Measurements from ENCODE around the gene EIF3K. TPM values are rescaled to one million over a fixed set of nuclear protein-coding genes. Genes with fewer than 3 reads are reported as not detected.

Gene EIF3K
- total RNA-seq, 4 donors from 2014 or later, result 326 to 534 (median 466) TPM

DNA sequence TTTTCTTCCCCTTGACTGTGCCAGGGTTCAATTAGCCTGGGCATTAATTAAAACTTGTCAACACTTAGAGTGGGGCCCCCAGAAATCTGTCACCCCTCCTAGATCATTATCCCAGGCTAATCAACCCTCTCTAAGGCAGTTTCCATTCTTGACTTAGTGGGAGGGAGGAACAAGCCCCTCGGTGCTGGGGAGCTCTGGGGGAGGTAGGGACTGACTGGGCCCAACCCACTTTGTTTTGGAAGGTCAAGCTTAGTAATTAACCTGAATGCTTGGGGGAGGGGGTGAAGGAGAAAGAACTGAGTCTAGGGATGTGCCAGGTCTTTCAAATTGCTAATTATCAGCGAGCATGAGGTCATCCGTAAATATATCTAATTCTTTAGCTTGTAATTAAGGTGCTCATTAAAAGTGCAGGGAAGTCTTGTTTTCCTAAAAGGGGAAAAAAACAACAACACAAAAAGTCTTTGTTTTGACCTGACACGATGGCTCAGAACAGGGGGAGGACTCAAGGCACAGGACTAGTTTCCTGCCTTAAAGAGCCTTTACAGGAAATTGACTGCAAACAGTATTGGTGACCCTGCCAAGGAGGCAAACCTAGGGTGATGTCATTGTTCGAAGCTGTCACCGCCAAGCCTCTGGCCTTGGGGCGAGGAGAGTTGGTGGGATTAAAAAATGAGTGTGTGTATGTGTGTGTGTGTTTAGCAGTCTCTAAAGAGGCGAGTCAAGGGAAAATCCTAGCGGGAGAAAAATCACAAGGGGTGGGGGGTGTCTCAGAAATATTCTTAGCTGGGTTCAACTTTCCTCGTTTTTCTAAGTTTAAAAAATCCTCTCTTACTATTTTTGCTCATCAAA lies 47.9 kb downstream of the EIF3K start:
- WGBS, 2 donors, result 16 to 23% methylated on average over 10 of the region's 10 CpGs
- Histone ChIP-seq H3K9me3 (no peaks in the 10 kb centered on the region), H3K4me1 (peaks cover 0 to 100% (median 89%) of the 10 kb centered on the region in 4 donors), H3K36me3 (no peaks in the 10 kb centered on the region), H3K27ac (peak overlapping the region; percentile 81 to 93 (median 87)), H3K4me3 (no peak overlapping the region), H3K27me3 (no peaks in the 10 kb centered on the region)
- DNase-seq (ENCODE audit: low spot score in 2 of 2), result no peak
- TF ChIP-seq POLR2A (IDR thresholded peaks at IDR 0.05) (no peak), EP300 (IDR thresholded peaks at IDR 0.05) (peak in 1 of 2 donors; percentile 51)
- TF ChIP-seq, protein P1, sequence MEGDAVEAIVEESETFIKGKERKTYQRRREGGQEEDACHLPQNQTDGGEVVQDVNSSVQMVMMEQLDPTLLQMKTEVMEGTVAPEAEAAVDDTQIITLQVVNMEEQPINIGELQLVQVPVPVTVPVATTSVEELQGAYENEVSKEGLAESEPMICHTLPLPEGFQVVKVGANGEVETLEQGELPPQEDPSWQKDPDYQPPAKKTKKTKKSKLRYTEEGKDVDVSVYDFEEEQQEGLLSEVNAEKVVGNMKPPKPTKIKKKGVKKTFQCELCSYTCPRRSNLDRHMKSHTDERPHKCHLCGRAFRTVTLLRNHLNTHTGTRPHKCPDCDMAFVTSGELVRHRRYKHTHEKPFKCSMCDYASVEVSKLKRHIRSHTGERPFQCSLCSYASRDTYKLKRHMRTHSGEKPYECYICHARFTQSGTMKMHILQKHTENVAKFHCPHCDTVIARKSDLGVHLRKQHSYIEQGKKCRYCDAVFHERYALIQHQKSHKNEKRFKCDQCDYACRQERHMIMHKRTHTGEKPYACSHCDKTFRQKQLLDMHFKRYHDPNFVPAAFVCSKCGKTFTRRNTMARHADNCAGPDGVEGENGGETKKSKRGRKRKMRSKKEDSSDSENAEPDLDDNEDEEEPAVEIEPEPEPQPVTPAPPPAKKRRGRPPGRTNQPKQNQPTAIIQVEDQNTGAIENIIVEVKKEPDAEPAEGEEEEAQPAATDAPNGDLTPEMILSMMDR (IDR thresholded peaks at IDR 0.05), result no peak

DNA sequence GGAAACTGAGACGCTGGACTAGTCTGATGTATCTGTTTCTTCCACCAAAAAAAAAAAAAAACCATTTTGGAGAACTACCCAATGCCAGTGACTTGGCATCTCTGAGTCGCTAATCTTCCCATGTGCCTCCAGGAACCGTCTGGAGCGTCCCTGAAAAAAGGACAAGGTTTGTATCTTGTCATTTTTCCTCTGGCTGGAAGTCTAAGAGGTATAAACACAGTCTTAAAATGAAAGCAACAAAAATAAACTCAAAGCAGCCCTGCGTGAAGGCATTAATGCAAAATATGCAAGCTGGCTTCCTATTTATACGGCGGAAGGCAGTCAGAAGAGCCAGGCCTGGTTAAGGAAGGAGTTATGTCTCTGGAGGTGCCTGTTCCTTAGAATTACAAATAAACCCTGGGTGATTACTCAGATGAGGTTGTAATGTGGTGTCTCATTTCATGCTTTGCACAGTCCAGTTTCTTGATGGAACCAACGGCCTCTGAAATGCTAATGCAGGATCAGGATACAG lies 48.7 kb downstream of the EIF3K start:
- peak overlapping the region; percentile 81 to 93 (median 87) for H3K27ac ChIP-seq
- no peaks in the 10 kb centered on the region for H3K27me3 ChIP-seq
- H3K36me3 ChIP-seq, result no peaks in the 10 kb centered on the region
- H3K4me3 ChIP-seq, result no peak overlapping the region
- peaks cover 0 to 98% (median 82%) of the 10 kb centered on the region in 4 donors for H3K4me1 ChIP-seq
- no peaks in the 10 kb centered on the region for H3K9me3 ChIP-seq
- no peak for TF ChIP-seq POLR2A (IDR thresholded peaks at IDR 0.05)
- no peak for TF ChIP-seq EP300 (IDR thresholded peaks at IDR 0.05)
- TF ChIP-seq, protein P1 (IDR thresholded peaks at IDR 0.05), result no peak
- no peak for DNase-seq (ENCODE audit: low spot score in 2 of 2)
- WGBS, 2 donors, result 27 to 34% methylated on average over 8 of the region's 8 CpGs

DNA sequence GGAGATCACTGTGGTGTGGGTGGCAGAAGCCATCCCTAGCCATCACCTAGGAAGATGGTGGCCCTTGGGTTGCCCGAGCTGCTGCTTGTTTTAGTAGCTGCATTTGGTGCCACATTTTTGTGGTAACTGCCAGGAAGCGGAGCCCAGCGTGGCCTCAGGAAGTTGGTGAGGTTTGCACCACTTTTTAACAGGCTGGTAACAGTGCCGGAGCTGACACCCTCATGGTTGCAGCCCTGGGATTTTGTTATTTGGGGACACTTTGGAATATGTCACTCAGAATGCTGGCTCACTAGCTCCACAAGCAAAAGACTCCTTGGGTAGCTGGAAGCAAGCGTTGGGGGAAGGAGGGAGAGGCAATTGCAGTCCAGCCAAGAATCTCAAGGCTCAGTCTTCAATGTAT lies 50.6 kb downstream of the EIF3K start:
- Histone ChIP-seq H3K9me3 (no peaks in the 10 kb centered on the region), H3K36me3 (no peaks in the 10 kb centered on the region), H3K4me1 (peaks cover 0 to 91% (median 76%) of the 10 kb centered on the region in 4 donors), H3K27ac (peak overlapping the region in 3 of 4 donors; percentile 62 to 93 (median 92)), H3K4me3 (no peak overlapping the region), H3K27me3 (no peaks in the 10 kb centered on the region)
- DNase-seq (ENCODE audit: low spot score in 2 of 2), result no peak
- WGBS, 2 donors, result 39 to 49% methylated on average over 5 of the region's 5 CpGs
- TF ChIP-seq POLR2A (IDR thresholded peaks at IDR 0.05) (no peak), EP300 (IDR thresholded peaks at IDR 0.05) (no peak)
- TF ChIP-seq, protein P1 (IDR thresholded peaks at IDR 0.05), result no peak

DNA sequence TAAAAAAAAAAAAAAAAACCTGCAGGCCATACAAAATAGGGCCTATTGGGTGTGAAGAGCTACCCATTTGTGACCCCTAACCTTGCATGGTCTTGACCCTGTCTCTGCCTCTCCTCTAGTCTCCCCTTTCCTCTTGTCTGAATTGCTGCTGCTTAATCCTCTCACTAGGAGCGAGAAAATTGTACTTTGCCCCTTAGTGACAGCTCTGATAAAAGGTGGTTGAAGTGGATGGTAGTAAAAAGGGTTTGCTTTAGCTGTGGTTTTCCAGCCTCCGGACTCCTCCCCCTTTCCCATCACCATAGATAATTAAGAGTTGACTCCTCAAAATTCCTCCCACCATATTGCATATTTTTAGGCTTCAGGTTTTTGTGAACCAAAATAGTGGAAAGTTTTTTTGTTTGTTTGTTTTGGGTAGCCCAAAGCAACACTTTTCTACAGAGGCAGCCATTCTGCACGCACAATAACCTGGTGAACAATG lies 52.0 kb downstream of the EIF3K start:
- TF ChIP-seq, protein P1 (IDR thresholded peaks at IDR 0.05), result no peak
- TF ChIP-seq EP300 (IDR thresholded peaks at IDR 0.05) (no peak), POLR2A (IDR thresholded peaks at IDR 0.05) (no peak)
- Histone ChIP-seq H3K27ac (peak overlapping the region in 3 of 4 donors; percentile 62 to 93 (median 92)), H3K4me1 (peaks cover 0 to 91% (median 75%) of the 10 kb centered on the region in 4 donors), H3K4me3 (no peak overlapping the region), H3K36me3 (no peaks in the 10 kb centered on the region), H3K27me3 (no peaks in the 10 kb centered on the region), H3K9me3 (no peaks in the 10 kb centered on the region)
- 43 to 47% methylated on average over 3 of the region's 3 CpGs for WGBS, 2 donors
- DNase-seq (ENCODE audit: low spot score in 2 of 2), result no peak

DNA sequence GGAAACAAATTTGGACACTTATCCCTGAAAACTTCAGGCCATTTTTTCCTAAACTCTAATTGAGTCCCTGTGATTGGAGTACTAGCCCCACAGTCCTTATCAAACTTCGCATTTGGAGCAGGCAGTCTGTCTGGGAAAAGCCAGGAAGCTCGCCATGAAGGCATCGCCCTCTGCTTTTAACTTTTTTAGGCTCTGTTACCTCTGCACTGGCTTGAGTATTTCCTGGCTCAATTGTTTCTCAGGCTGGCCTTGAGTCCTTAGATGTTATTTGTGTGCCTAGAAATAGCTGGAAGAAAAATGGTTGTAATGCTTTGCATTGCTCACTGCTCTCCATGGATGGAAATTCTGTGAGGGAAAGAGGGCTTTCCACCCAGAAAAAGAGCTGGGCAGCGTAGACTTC lies 52.7 kb downstream of the EIF3K start:
- no peak overlapping the region for H3K4me3 ChIP-seq
- H3K27me3 ChIP-seq, result no peaks in the 10 kb centered on the region
- H3K27ac ChIP-seq, result peak overlapping the region in 3 of 4 donors; percentile 62 to 93 (median 92)
- H3K36me3 ChIP-seq, result no peaks in the 10 kb centered on the region
- H3K9me3 ChIP-seq, result no peaks in the 10 kb centered on the region
- WGBS, 2 donors, result 59 to 77% methylated on average over 4 of the region's 4 CpGs
- DNase-seq (ENCODE audit: low spot score in 2 of 2), result no peak
- H3K4me1 ChIP-seq, result peaks cover 0 to 91% (median 75%) of the 10 kb centered on the region in 4 donors
- TF ChIP-seq, protein P1 (IDR thresholded peaks at IDR 0.05), result no peak
- TF ChIP-seq POLR2A (IDR thresholded peaks at IDR 0.05), result no peak
- TF ChIP-seq EP300 (IDR thresholded peaks at IDR 0.05), result no peak

Measured in tibial nerve (tissue), 4 donors.